Gastrocnemius medialis (tissue), 4 donors: ENCODE results near the gene GALNT2. TPM values are rescaled to one million over a fixed set of nuclear protein-coding genes. Genes with fewer than 3 reads are reported as not detected.

ENCODE experiments used
- ATAC-seq, 2 donors: fragments of 150-250 bp; one replicate each; pipeline ENCODE4 v1.9.1; 2016
- DNase-seq, 2 donors: peaks; one replicate each; pipeline ENCODE4 v3.0.0-alpha.2; 2019
- H3K27ac ChIP-seq, 4 donors: fragments of 200-600 bp; sonication (generic); 1 replicate in 1 of 4; 2 replicates in 3 of 4; pipeline ENCODE4 v1.5.1; 2016 to 2018; ENCODE audit warnings: mild to moderate bottlenecking in 2 of 4, moderate library complexity in 1 of 4
- H3K27me3 ChIP-seq, 3 donors: fragments of 200-600 bp; sonication (generic) in 2 of 3; 1 replicate in 1 of 3; 2 replicates in 2 of 3; pipeline versions ENCODE4 v1.5.1 to v1.6.0; 2016 to 2019; ENCODE audit warnings: mild to moderate bottlenecking in 1 of 3, moderate library complexity in 1 of 3
- H3K36me3 ChIP-seq, 2 donors: fragments of 200-600 bp; sonication (generic) in 1 of 2; one replicate each; pipeline ENCODE4 v1.5.1; 2017 to 2018
- H3K4me1 ChIP-seq, 2 donors: fragments of 200-600 bp; sonication (generic) in 1 of 2; one replicate each; pipeline ENCODE4 v1.5.1; 2016 to 2017; ENCODE audit warnings: mild to moderate bottlenecking in 2 of 2
- H3K4me3 ChIP-seq, 4 donors: fragments of 200-600 bp; sonication (generic) in 3 of 4; 1 replicate in 1 of 4; 2 replicates in 3 of 4; pipeline ENCODE4 v1.5.1; 2016 to 2019; ENCODE audit warnings: mild to moderate bottlenecking in 2 of 4
- H3K9me3 ChIP-seq, 3 donors: fragments of 200-600 bp; sonication (generic) in 2 of 3; 1 replicate in 1 of 3; 2 replicates in 2 of 3; pipeline ENCODE4 v1.5.1; 2016 to 2019
- POLR2A ChIP-seq, 2 donors: fragments of 450-650 bp; IDR thresholded peaks; one replicate each; pipeline ENCODE4 v1.6.1; 2017; ENCODE audit warnings: antibody characterized with exemption in 2 of 2, mild to moderate bottlenecking in 2 of 2, moderate library complexity in 2 of 2
- in situ Hi-C, 4 donors: fragments of 200-750 bp; cut with MboI; loops; one replicate each; pipeline versions ENCODE4 v1.15.0 to v1.8.0; 2017; ENCODE audit warnings: low sequenced_read_pairs in 4 of 4
- intact Hi-C: fragments of 100-400 bp; cut with DNase I; formaldehyde crosslinking; loops from one replicate; pipeline ENCODE4 v1.15.1; 2023; ENCODE audit warnings: low total_unique reads
- total RNA-seq, 4 donors: library from RNA; depleted of rRNA; stranded (reverse); fragments of >200 nt; gene quantifications; one replicate each; pipeline versions ENCODE4 v1.1.0 to v1.2.3, GENCODE V29; 2016
- TF ChIP-seq, protein P1 (sequence below), 5 experiments: fragments of 450-650 bp in 3 of 5; fragments of 200-600 bp in 2 of 5; sonication (generic) in 2 of 5; IDR thresholded peaks in 4 of 5; conservative IDR thresholded peaks in 1 of 5; 1 replicate in 4 of 5; 2 replicates in 1 of 5; pipeline ENCODE4 v1.5.1; 2016 to 2019; ENCODE audit warnings: antibody characterized with exemption in 5 of 5, mild to moderate bottlenecking in 3 of 5, moderate library complexity in 3 of 5

Gene GALNT2
- total RNA-seq, 4 donors from 2014 or later: 73.7 to 106 (median 78.3) TPM

DNA sequence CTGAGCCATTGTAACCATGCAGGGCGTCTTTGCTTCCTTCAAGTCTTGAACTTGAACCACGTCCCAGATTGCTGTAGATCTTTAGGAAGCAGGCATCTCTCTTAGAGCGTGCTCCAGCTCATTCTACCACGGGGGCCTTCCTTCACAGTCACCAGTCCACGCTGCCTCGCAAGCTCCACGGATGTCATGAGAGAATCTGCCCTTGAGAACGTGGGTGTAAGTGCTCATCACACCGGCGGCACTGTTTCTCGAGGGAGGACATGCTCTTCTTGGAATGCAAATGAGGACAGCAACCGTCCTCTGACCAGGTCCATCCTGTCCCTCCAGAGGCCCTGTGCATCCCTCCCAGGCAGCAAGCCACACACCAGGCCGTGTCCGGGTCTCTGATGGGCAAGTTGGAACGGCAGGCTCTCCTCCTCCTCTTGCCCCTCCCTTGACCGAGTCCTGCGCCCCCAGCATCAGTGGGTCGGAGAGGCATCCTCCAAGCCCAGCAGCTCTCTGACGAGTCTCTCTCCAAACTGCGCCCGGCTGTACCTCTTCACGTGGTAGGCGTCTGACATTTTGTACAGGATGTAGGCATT lies 256.0 kb downstream of the GALNT2 start:
- TF ChIP-seq, protein P1, sequence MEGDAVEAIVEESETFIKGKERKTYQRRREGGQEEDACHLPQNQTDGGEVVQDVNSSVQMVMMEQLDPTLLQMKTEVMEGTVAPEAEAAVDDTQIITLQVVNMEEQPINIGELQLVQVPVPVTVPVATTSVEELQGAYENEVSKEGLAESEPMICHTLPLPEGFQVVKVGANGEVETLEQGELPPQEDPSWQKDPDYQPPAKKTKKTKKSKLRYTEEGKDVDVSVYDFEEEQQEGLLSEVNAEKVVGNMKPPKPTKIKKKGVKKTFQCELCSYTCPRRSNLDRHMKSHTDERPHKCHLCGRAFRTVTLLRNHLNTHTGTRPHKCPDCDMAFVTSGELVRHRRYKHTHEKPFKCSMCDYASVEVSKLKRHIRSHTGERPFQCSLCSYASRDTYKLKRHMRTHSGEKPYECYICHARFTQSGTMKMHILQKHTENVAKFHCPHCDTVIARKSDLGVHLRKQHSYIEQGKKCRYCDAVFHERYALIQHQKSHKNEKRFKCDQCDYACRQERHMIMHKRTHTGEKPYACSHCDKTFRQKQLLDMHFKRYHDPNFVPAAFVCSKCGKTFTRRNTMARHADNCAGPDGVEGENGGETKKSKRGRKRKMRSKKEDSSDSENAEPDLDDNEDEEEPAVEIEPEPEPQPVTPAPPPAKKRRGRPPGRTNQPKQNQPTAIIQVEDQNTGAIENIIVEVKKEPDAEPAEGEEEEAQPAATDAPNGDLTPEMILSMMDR (IDR thresholded peaks at IDR 0.05 in 4 of 5, conservative IDR thresholded peaks at IDR 0.05 in 1 of 5): no peak
- TF ChIP-seq POLR2A (IDR thresholded peaks at IDR 0.05): no peak
- intact Hi-C loops: no loop called here
- H3K36me3 ChIP-seq: no peaks in the 10 kb centered on the region
- DNase-seq (no peak), ATAC-seq (no peak)
- H3K27ac ChIP-seq: no peak overlapping the region
- in situ Hi-C loops: loop anchor here in 2 of 4 donors (10.0 to 25.0 kb wide), 2 partner anchors 648 to 1061 kb away; partner anchors contain the start of gene RAB4A (in 1 of the 2)
- H3K4me1 ChIP-seq: peaks cover 20 to 25% of the 10 kb centered on the region in 2 donors
- H3K9me3 ChIP-seq: no peaks in the 10 kb centered on the region
- no peaks in the 10 kb centered on the region for H3K27me3 ChIP-seq
- no peak overlapping the region for H3K4me3 ChIP-seq

DNA sequence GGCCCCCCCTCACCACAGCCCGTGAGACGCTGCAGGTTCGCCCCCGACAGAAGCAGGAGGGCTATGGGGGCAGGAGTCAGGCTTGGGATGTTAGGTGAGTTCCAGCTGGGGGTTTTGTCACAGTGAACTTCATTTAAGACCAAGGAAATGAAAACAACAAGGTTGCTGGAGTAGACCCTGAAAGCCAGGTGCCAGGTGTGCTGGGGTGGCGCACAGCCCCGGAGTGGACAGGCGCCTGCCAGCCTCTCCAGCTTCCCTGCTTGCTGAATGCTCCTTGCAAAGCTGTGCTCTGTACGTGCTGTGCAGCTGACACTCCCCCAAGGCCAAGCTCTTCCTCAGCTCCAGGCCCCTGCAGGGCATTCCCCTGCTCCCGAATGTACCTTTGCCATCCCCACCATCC lies 256.6 kb downstream of the GALNT2 start:
- TF ChIP-seq, protein P1 (IDR thresholded peaks at IDR 0.05 in 4 of 5, conservative IDR thresholded peaks at IDR 0.05 in 1 of 5): no peak
- TF ChIP-seq POLR2A (IDR thresholded peaks at IDR 0.05): no peak
- DNase-seq (no peak), ATAC-seq (no peak)
- no peak overlapping the region for H3K27ac ChIP-seq
- H3K9me3 ChIP-seq: no peaks in the 10 kb centered on the region
- H3K36me3 ChIP-seq: no peaks in the 10 kb centered on the region
- in situ Hi-C loops: loop anchor here in 2 of 4 donors (10.0 to 25.0 kb wide), 2 partner anchors 649 to 1061 kb away; partner anchors contain the start of gene RAB4A (in 1 of the 2)
- H3K27me3 ChIP-seq: no peaks in the 10 kb centered on the region
- H3K4me1 ChIP-seq: peaks cover 16 to 22% of the 10 kb centered on the region in 2 donors
- H3K4me3 ChIP-seq: no peak overlapping the region
- intact Hi-C loops: no loop called here

DNA sequence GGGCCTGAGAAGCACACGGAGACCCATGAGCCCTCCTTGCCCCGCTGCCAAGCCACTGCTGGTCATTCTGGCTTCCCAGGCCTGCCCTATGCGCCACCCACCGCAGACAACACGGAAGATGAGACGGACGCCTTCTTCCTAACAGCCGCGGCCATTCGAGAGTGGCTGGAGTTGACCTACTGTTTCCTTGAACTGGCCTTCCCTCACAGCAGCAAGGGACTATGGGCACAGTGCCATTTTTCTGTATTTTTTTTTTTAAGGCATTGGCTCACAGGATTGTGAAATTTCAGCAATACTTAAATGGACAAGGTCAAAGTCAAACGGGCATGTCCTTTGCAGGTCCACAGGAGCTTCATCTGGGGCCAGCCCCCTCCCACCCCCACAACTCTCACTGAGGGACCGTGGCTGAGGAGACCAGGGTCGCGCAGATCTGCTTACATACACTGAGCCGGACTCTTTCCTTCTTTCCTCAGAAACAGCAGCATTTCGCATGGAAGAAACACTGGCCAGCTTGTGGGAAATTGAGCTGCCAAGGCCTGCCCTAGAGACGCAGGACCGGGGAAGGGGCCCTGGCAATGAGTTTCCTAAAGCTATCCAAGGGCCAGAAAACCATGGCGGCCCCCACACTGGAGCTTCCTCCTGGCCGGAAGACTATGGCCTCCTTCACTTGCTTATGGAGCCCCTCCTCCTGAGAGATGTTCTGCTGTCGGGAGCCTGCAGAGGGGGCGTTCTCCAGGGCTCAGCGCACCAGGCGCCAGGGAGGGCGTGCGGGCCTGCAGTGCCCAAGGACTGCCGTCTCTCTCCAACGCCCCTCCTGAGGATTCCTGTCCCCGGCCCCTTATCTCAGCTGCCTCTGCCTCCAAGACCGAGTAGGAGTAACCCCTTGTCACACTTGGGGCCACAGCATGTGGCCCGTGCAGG lies 260.2 kb downstream of the GALNT2 start:
- TF ChIP-seq POLR2A (IDR thresholded peaks at IDR 0.05): no peak
- TF ChIP-seq, protein P1 (IDR thresholded peaks at IDR 0.05 in 4 of 5, conservative IDR thresholded peaks at IDR 0.05 in 1 of 5): no peak
- in situ Hi-C loops: loop anchor here in 1 of 4 donors (10.0 kb wide), 1 partner anchor 652 kb away; no protein-coding TSS in a partner anchor
- no peak overlapping the region for H3K4me3 ChIP-seq
- H3K36me3 ChIP-seq: no peaks in the 10 kb centered on the region
- no peaks in the 10 kb centered on the region for H3K27me3 ChIP-seq
- no peak overlapping the region for H3K27ac ChIP-seq
- intact Hi-C loops: no loop called here
- H3K4me1 ChIP-seq: no peaks in the 10 kb centered on the region
- H3K9me3 ChIP-seq: no peaks in the 10 kb centered on the region
- no peak for DNase-seq
- ATAC-seq: peak; percentile 25 to 42

DNA sequence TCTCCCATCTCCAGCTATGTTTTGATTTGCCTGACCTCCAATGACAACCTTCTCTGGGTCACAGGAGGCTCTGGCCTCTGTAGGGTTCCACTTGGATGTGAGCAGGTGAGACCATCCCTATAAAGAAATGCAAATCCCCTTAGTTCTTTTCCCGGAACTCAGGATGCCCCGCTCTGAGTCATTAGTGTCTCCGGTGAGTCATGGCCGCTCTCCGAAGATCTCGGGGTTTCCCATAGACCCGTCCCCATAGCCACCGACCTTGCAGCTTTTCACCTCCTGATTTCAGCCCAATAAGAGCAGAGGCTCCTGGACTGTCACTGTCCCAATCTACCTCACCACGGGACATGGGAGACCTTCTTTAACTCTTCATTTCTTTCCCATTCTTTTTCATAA lies 260.9 kb downstream of the GALNT2 start:
- intact Hi-C loops: no loop called here
- no peak for TF ChIP-seq POLR2A (IDR thresholded peaks at IDR 0.05)
- TF ChIP-seq, protein P1 (IDR thresholded peaks at IDR 0.05 in 4 of 5, conservative IDR thresholded peaks at IDR 0.05 in 1 of 5): no peak
- no peak overlapping the region for H3K4me3 ChIP-seq
- H3K36me3 ChIP-seq: no peaks in the 10 kb centered on the region
- H3K4me1 ChIP-seq: no peaks in the 10 kb centered on the region
- no peaks in the 10 kb centered on the region for H3K27me3 ChIP-seq
- no peaks in the 10 kb centered on the region for H3K9me3 ChIP-seq
- no peak for DNase-seq
- in situ Hi-C loops: loop anchor here in 1 of 4 donors (10.0 kb wide), 1 partner anchor 653 kb away; no protein-coding TSS in a partner anchor
- no peak overlapping the region for H3K27ac ChIP-seq
- ATAC-seq: no peak
